Hepatocyte (in vitro differentiated cells): Measurements from ENCODE around the gene SDR42E1.

Experiments used
- CTCF ChIP-seq: fragments of 200-600 bp; sonication (generic); IDR thresholded peaks from 2 replicates; pipeline ENCODE4 v1.5.1; 2016; ENCODE audit warnings: antibody characterized with exemption, mild to moderate bottlenecking; ENCODE audit not compliant: poor library complexity
- EZH2 ChIP-seq: fragments of 200-600 bp; sonication (generic); IDR thresholded peaks from 2 replicates; pipeline ENCODE4 v1.6.1; 2016; ENCODE audit warnings: antibody characterized with exemption, mild to moderate bottlenecking, borderline replicate concordance

- TF ChIP-seq CTCF, result peak; percentile 21
- no peak for TF ChIP-seq EZH2
Measured at GRCh38 chr16:82016263-82016662, 5.0 kb upstream of the SDR42E1 start.
